Measurements from ENCODE around the gene PPP4R1.

Gene PPP4R1

GRCh38 chr18:9628984-9629383 lies 14.6 kb upstream of the PPP4R1 start:
- H3K9me3 ChIP-seq: no peaks in the 10 kb centered on the region
- intact Hi-C loops (cut with DNase I; ENCODE audit: low total_unique reads): no loop called here
- H3K4me1 ChIP-seq: peaks cover 0 to 15% (median 4%) of the 10 kb centered on the region in 4 donors
- H3K27ac ChIP-seq: no peak overlapping the region
- no peaks in the 10 kb centered on the region for H3K27me3 ChIP-seq
- no peak for DNase-seq
- no peak overlapping the region for H3K4me3 ChIP-seq
- H3K36me3 ChIP-seq: no peaks in the 10 kb centered on the region
- no peak for TF ChIP-seq CTCF (IDR thresholded peaks at IDR 0.05)

- Histone ChIP-seq H3K27me3 (no peaks in the 10 kb centered on the region), H3K9me3 (no peaks in the 10 kb centered on the region), H3K4me3 (no peak overlapping the region), H3K27ac (no peak overlapping the region), H3K4me1 (peaks cover 0 to 14% (median 4%) of the 10 kb centered on the region in 4 donors), H3K36me3 (no peaks in the 10 kb centered on the region)
- TF ChIP-seq CTCF (IDR thresholded peaks at IDR 0.05): no peak
- intact Hi-C loops (cut with DNase I; ENCODE audit: low total_unique reads): no loop called here
- DNase-seq: no peak
These were observed 13.3 kb upstream of the PPP4R1 start for GRCh38 chr18:9627642-9628041.

- no peak for TF ChIP-seq CTCF (IDR thresholded peaks at IDR 0.05)
- H3K4me1 ChIP-seq: peaks cover 0 to 21% (median 8%) of the 10 kb centered on the region in 4 donors
- H3K27me3 ChIP-seq: no peaks in the 10 kb centered on the region
- no peak overlapping the region for H3K4me3 ChIP-seq
- intact Hi-C loops (cut with DNase I; ENCODE audit: low total_unique reads): loop anchor here (10.0 kb wide), 2 partner anchors 85 to 295 kb away; partner anchors contain the start of genes RAB31 and VAPA
- no peaks in the 10 kb centered on the region for H3K36me3 ChIP-seq
- no peaks in the 10 kb centered on the region for H3K9me3 ChIP-seq
- no peak for DNase-seq
- H3K27ac ChIP-seq: peak overlapping the region in 1 of 2 donors; percentile 9
These were observed 5.6 kb upstream of the PPP4R1 start for GRCh38 chr18:9619990-9620389.

GRCh38 chr18:9619545-9619944 lies 5.2 kb upstream of the PPP4R1 start:
- TF ChIP-seq CTCF (IDR thresholded peaks at IDR 0.05): no peak
- intact Hi-C loops (cut with DNase I; ENCODE audit: low total_unique reads): loop anchor here (10.0 kb wide), 2 partner anchors 85 to 295 kb away; partner anchors contain the start of genes RAB31 and VAPA
- H3K27me3 ChIP-seq: no peaks in the 10 kb centered on the region
- no peak overlapping the region for H3K4me3 ChIP-seq
- H3K27ac ChIP-seq: peak overlapping the region in 1 of 2 donors; percentile 9
- peaks cover 0 to 21% (median 8%) of the 10 kb centered on the region in 4 donors for H3K4me1 ChIP-seq
- no peaks in the 10 kb centered on the region for H3K9me3 ChIP-seq
- DNase-seq: no peak
- no peaks in the 10 kb centered on the region for H3K36me3 ChIP-seq

- H3K36me3 ChIP-seq: no peaks in the 10 kb centered on the region
- H3K4me3 ChIP-seq: no peak overlapping the region
- peak overlapping the region; percentile 9 to 15 for H3K27ac ChIP-seq
- intact Hi-C loops (cut with DNase I; ENCODE audit: low total_unique reads): loop anchor here (10.0 kb wide), 2 partner anchors 86 to 296 kb away; partner anchors contain the start of genes RAB31 and VAPA
- H3K9me3 ChIP-seq: no peaks in the 10 kb centered on the region
- H3K4me1 ChIP-seq: peaks cover 0 to 21% (median 8%) of the 10 kb centered on the region in 4 donors
- DNase-seq: no peak
- H3K27me3 ChIP-seq: no peaks in the 10 kb centered on the region
- no peak for TF ChIP-seq CTCF (IDR thresholded peaks at IDR 0.05)
These were observed 4.7 kb upstream of the PPP4R1 start for GRCh38 chr18:9619056-9619455.

Measured in tibial artery (tissue), 4 donors.